NOMO-1 treated with DMSO at 0.1 percent for 48 hours (cell line): Measurements from ENCODE around the gene ABCD2.
"Not testable (repeated sequence)": the region's sequence is repeated elsewhere in the genome, so short reads cannot be mapped to it uniquely, and the experiment has no call there.

Source experiments
- DNase-seq: peaks from one replicate; lab custom pipeline; 2025; ENCODE audit not compliant: unreplicated experiment; lab: John Stamatoyannopoulos, UW

The ABCD2 gene

GRCh38 chr12:39613525-39613924 lies 6.1 kb downstream of the ABCD2 start:
- no peak for DNase-seq

DNA sequence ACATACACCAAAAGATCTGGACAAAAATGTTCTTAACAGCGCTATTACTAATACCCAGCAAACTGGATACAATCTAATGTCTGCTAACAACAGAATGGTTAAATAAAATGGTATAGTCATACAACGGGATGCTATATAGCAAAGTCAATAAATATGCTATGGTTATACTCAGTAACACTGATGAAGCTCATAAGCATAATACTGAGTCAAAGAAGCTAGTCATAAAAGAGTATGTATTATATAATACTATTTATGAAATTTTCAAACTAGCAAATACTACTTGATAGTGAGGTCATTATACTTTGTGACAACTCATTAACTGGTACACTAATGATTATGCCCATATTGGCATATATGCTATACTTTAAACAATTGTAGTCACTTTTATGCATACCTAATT lies 7.4 kb downstream of the ABCD2 start:
- DNase-seq, result no peak

- no peak for DNase-seq
Measured at GRCh38 chr12:39611818-39612217, 7.8 kb downstream of the ABCD2 start.

- DNase-seq, result no peak
Measured at GRCh38 chr12:39610436-39611025, 9.1 kb downstream of the ABCD2 start.

- DNase-seq, result no peak
Measured at GRCh38 chr12:39606712-39607423, 12.7 kb downstream of the ABCD2 start.

GRCh38 chr12:39605996-39606395 lies 13.6 kb downstream of the ABCD2 start:
- DNase-seq, result no peak

DNA sequence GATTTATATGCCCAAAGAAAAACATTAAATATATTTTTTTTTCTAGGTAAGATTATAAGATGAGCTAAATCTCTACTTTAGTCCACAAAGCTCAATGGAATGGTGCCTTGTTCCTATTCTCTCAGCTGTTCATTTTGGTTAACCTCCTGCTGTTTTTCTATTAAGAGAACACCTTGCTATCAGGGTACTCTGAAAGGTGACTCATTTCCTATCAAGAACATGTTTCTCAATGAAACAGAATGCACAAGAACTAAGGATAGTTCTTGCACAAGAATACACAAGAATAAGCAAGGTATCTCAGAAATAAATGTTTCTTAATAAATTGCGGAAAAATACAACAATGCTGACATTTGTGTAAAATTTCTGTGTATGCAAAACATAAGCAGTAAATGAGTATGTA lies 14.1 kb downstream of the ABCD2 start:
- no peak for DNase-seq

- no peak for DNase-seq
Measured at GRCh38 chr12:39603065-39603464, 16.5 kb downstream of the ABCD2 start.

DNA sequence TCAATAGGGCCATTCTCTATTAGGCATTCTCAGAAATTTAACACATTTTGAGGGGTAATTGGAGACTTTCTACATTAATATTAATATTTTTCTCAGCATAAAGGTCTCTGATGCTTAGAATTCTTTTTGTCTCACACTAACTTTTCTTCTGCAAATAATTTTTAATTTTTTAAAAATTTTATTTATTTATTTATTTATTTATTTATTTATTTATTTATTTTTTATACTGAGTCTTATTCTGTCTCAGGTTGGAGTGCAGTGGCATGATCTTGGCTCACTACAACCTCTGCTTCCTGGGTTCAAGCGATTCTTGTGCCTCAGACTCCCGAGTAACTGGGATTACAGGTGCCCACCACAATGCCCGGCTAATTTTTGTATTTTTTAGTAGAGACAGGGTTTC lies 17.7 kb downstream of the ABCD2 start:
- not testable (repeated sequence) for DNase-seq

DNA sequence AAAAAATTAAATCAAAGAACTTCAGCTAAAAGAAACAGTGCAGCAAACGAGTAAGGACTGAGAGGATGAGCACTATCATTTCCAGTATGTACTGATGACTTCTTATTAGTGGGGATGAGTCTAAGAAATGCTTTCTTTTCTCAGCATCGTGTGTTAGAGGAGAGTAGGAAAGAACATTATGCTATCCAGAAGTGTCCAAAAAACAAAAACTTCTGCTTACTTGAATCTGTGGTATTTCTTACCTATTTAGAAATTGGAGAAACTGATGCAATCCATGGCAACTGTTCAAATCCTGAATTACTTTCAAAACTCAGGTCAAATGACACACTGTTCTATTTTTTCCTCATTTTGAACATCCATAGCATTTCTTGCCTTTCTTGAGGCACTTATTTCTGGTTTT lies 23.7 kb downstream of the ABCD2 start:
- no peak for DNase-seq

DNA sequence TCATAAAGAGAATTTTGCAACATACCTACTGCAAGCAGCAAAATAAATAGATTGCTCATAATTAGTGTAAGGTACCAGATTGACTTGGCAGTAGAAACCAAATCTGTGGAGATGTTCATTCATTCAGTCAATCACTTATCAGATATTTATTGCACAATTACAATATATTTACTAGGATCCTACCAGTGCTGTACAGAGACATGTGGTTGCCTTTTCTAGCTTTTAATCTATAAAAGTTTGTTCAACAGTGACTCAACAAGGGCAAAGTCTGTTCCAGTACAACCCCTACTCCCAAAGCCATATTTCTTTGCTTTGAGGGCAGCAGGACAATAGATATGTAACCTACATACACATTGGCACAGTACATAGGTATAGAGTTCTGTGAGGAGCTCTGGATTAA lies 27.3 kb downstream of the ABCD2 start:
- no peak for DNase-seq

GRCh38 chr12:39588348-39588747 lies 31.3 kb downstream of the ABCD2 start:
- DNase-seq, result no peak

- no peak for DNase-seq
Measured at GRCh38 chr12:39587225-39587624, 32.4 kb downstream of the ABCD2 start.

DNA sequence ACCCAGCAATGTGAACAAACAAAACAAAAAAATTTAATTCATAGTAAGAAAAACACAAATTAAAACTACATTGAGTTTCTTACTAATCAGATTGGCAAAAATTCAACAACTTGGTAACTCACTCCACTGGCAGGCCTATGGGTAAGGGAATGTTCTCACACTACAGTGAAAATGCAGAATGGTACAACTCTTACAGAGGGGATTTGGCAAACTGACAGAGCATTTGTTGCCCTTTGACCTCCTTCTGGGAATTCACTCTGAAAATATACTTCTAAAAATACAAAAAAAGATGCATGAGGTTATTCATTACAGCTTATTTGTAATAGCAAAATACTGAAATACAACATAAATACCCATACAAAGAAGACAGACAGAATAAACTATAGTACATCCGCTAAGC lies 32.8 kb downstream of the ABCD2 start:
- DNase-seq, result no peak

DNA sequence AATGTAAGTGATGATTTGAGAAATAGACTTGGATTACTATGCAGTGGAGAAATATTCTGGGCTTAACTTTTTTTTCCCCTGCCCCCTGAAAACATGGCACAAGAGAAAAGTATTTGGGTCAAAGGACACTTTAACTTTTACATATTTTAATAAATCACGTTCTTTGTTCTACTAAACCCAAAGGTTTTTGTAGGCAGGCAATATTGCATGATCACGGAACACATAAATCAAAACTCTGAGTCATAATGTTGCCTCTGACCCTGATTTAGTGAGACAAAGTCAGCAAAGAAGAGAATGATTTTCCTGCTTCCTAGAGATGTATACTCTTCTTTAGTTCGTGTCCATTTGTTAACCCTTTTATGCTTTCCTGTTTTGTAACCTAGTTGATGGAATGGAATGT lies 38.0 kb downstream of the ABCD2 start:
- DNase-seq, result peak; percentile 16

- no peak for DNase-seq
Measured at GRCh38 chr12:39575498-39575875, 44.1 kb downstream of the ABCD2 start.

DNA sequence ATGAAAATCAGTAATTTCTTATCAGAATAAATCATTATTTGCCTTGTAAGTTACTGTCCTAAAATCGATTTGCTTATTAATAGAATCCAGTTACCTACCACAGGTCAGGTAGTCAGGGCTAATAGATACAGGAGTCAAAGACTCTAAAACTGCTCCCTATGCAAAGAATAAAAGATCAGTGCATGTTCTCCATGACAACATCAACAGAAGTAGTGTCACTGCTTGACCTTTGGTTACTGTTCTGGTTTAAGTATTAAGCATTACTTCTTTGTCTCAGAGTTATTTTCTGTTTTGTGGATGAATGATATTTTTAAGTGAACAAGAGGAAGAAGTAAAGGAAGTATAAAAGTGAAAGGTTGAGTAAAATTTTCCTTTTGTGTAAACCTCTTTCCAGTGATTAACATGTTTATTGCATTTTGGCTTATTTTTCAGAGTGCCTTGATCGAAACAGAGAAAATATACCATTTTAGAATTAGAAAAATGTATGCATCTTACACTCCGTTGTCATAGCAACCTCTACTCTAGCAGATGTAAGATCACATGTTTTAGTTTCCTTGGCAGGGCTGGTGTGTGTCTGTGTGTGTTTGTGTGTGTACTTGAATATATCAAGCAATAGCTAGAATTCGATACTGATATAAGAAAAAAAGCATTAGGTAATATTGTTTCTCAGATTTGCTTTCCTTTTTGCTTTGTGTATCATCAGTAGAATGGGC lies 44.7 kb downstream of the ABCD2 start:
- DNase-seq, result no peak

DNA sequence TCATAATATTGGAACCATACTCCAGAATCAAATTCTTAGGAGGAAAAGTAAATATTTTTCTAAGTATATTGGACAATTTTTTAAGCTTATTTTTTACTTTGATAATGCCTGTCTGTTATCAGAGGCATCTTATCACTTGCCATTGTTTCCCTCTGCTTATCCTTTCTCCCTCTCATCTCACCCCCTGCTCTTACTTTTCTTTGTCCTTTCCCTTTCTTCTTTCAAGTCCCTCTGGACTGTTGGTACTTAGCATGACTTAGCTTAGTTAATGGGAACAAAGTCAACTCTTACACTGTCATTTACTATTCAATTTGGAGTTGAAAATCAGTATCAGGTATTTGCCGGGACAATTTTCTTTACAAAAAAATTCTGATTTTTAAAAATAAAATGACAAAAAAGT lies 45.2 kb downstream of the ABCD2 start:
- DNase-seq, result no peak

- DNase-seq, result no peak
Measured at GRCh38 chr12:39573971-39574370, 45.6 kb downstream of the ABCD2 start.

DNA sequence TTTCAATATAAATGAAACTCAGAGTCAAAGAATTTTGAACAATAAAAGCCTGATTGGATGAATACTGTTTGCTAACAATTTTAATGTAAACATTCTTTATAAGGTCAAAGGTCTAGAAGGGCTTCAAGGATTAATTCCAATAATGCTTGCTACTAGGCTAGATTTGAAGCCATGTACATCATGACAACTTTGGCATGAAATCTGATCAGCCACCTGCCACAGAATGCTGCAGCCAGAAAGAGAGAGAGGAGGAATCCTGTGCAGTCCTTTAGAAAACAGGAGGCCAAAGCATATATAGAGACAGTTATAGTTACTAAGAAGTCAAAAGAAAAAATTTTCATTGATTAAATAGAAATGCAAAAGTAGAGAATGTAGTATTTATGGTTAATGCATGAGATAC lies 47.1 kb downstream of the ABCD2 start:
- DNase-seq, result no peak

DNA sequence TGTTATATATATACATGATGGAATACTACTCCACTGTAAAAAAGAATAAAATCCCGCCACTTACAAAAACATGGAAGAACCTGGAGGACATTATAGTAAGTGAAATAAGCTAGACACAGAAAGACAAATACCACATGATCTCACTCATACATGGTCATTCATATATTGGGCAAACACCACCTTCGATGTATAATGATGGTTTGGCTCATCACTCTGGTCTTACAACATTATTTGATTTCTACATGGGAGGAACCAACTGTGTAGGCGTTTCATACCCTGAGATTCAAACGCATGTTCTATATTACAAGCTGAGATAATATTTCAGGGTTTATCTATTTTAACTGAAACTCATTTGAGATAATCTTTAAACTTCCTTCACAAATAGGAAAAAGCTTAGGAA lies 48.3 kb downstream of the ABCD2 start:
- no peak for DNase-seq

DNA sequence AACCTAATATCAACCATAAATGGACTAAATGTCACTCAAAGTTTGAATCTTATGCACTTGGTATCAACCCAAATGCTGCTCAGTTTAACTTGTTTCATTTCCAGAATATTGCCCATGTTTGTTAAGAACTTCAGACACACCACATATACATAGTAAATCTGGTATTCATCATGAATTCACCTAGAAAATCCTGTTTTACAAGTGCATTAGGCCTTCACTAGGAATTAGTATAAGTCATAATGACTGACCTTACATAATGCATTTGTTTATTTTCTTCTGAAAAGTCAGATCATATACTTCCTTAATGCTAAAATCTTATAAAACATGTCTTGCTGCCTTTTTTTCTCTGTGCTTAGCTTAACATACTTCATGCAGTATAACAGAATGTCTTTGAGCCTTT lies 66.1 kb downstream of the ABCD2 start:
- DNase-seq, result no peak
